ENCODE measurements around the gene CALM3.
"Not testable (repeated sequence)": the region's sequence is repeated elsewhere in the genome, so short reads cannot be mapped to it uniquely, and the experiment has no call there.

CALM3 gene

GRCh38 chr19:46601318-46602224, at the start of gene CALM3:
TSS of gene CALM3 (plus strand) at chr19:46601330. CDS start at chr19:46601435, 105 bp downstream.
- DNase-seq (ENCODE audit: low read depth) = no peak

GRCh38 chr19:46552891-46553290, 48.2 kb upstream of the CALM3 start:
- DNase-seq (ENCODE audit: low read depth) = no peak

- no peak for DNase-seq (ENCODE audit: low read depth)
Measured at GRCh38 chr19:46554161-46554560, 47.0 kb upstream of the CALM3 start.

GRCh38 chr19:46555628-46556280, 45.4 kb upstream of the CALM3 start:
- no peak for DNase-seq (ENCODE audit: low read depth)

- DNase-seq (ENCODE audit: low read depth) = not testable (repeated sequence)
Measured at GRCh38 chr19:46556471-46556870, 44.7 kb upstream of the CALM3 start.

GRCh38 chr19:46559203-46559602, 41.9 kb upstream of the CALM3 start:
- DNase-seq (ENCODE audit: low read depth) = no peak

- DNase-seq (ENCODE audit: low read depth) = not testable (repeated sequence)
Measured at GRCh38 chr19:46559675-46560074, 41.5 kb upstream of the CALM3 start.

- no peak for DNase-seq (ENCODE audit: low read depth)
Measured at GRCh38 chr19:46564701-46565100, 36.4 kb upstream of the CALM3 start.

- DNase-seq (ENCODE audit: low read depth) = no peak
Measured at GRCh38 chr19:46571495-46571894, 29.6 kb upstream of the CALM3 start.

GRCh38 chr19:46573679-46574498, 27.2 kb upstream of the CALM3 start:
- no peak for DNase-seq (ENCODE audit: low read depth)

GRCh38 chr19:46574533-46574932, 26.6 kb upstream of the CALM3 start:
- peak; percentile 36 for DNase-seq (ENCODE audit: low read depth)

GRCh38 chr19:46578450-46578849, 22.7 kb upstream of the CALM3 start:
- no peak for DNase-seq (ENCODE audit: low read depth)

GRCh38 chr19:46579361-46579879, 21.7 kb upstream of the CALM3 start:
- no peak for DNase-seq (ENCODE audit: low read depth)

GRCh38 chr19:46580247-46580646, 20.9 kb upstream of the CALM3 start:
- no peak for DNase-seq (ENCODE audit: low read depth)

- no peak for DNase-seq (ENCODE audit: low read depth)
Measured at GRCh38 chr19:46585539-46585938, 15.6 kb upstream of the CALM3 start.

- no peak for DNase-seq (ENCODE audit: low read depth)
Measured at GRCh38 chr19:46586294-46586693, 14.8 kb upstream of the CALM3 start.

- no peak for DNase-seq (ENCODE audit: low read depth)
Measured at GRCh38 chr19:46587861-46588260, 13.3 kb upstream of the CALM3 start.

GRCh38 chr19:46591254-46591653, 9.9 kb upstream of the CALM3 start:
- no peak for DNase-seq (ENCODE audit: low read depth)

- DNase-seq (ENCODE audit: low read depth) = no peak
Measured at GRCh38 chr19:46591870-46592269, 9.3 kb upstream of the CALM3 start.

- DNase-seq (ENCODE audit: low read depth) = no peak
Measured at GRCh38 chr19:46596008-46596407, 5.1 kb upstream of the CALM3 start.

GRCh38 chr19:46598372-46598917, 2.7 kb upstream of the CALM3 start:
- no peak for DNase-seq (ENCODE audit: low read depth)
